GM12878 (cell line): Measurements from ENCODE around the gene SH2D3A. TPM values are rescaled to one million over a fixed set of nuclear protein-coding genes. Genes with fewer than 3 reads are reported as not detected.
A peak's percentile ranks its signal among the peaks of the same experiment; 100 is the strongest.

ENCODE experiments used
- ATAC-seq: fragments of 200-7000 bp; cut with Tn5 transposase; 3 replicates; pipeline ENCODE4 v1.9.1; 2020; ENCODE audit warnings: mild to moderate bottlenecking, moderate library complexity
- BruUV-seq: library from RNA; stranded (reverse); fragments of 400-500 nt; replicated peaks from 2 replicates; lab custom pipeline; 2021; lab: Mats Ljungman, UMichigan
- CTCF ChIA-PET: fragments of 300-600 bp; sonication (Branson Sonifier 250); formaldehyde crosslinking; extraction: SDS; loops from one replicate; lab custom pipeline; 2021; ENCODE audit warnings: inconsistent platforms; lab: Yijun Ruan, JAX
- POLR2A ChIA-PET: fragments of 350-600 bp; formaldehyde crosslinking; extraction: SDS; loops from one replicate; lab custom pipeline; 2021; ENCODE audit warnings: inconsistent platforms; lab: Charles Lee
- RAD21 ChIA-PET: fragments of 300-600 bp; sonication (Branson Sonifier 250); formaldehyde crosslinking; loops from one replicate; lab custom pipeline; 2023; ENCODE audit warnings: antibody characterized with exemption; ENCODE audit not compliant: unreplicated experiment; lab: Charles Lee
- SMC1A ChIA-PET: fragments of 300-600 bp; sonication (Branson Sonifier 250); formaldehyde crosslinking; loops from one replicate; lab custom pipeline; 2023; ENCODE audit not compliant: unreplicated experiment, uncharacterized antibody; lab: Charles Lee
- DNase-seq: peaks from one replicate; pipeline ENCODE4 v3.0.0-alpha.2; 2011; ENCODE audit warnings: low read depth, low spot score
- FAIRE-seq: peaks from 3 replicates; lab custom pipeline; 2011; peaks lifted over from hg19 to GRCh38; lab: Jason Lieb, UNC
- H2AFZ ChIP-seq: 2 replicates; pipeline ENCODE4 v1.6.0; 2011; ENCODE audit warnings: low read depth, low read length, control low read depth; ENCODE audit not compliant: control insufficient read depth
- H3K27ac ChIP-seq: 2 replicates; pipeline ENCODE4 v1.5.1; 2011; ENCODE audit warnings: control low read depth; ENCODE audit not compliant: control insufficient read depth, insufficient read depth
- H3K27me3 ChIP-seq, 2 experiments: replicated peaks in 1 of 2; 2 replicates each; pipeline versions ENCODE4 v1.6.0 to v1.6.1; 2011; ENCODE audit warnings: low read length in 1 of 2; ENCODE audit not compliant: control insufficient read depth in 2 of 2, insufficient read depth in 2 of 2
- H3K36me3 ChIP-seq, 2 experiments: 2 replicates each; pipeline ENCODE4 v1.5.1; 2011; ENCODE audit warnings: low read length in 1 of 2; ENCODE audit not compliant: control insufficient read depth in 2 of 2, insufficient read depth in 2 of 2
- H3K4me1 ChIP-seq: 2 replicates; pipeline ENCODE4 v1.6.1; 2011; ENCODE audit warnings: mild to moderate bottlenecking, low read length, moderate library complexity, mixed read lengths; ENCODE audit not compliant: control insufficient read depth, insufficient read depth
- H3K4me2 ChIP-seq: 2 replicates; pipeline ENCODE4 v1.6.0; 2011; ENCODE audit warnings: control low read depth; ENCODE audit not compliant: control insufficient read depth, insufficient read depth
- H3K4me3 ChIP-seq: fragments of 200-600 bp; sonication (generic); 2 replicates; pipeline ENCODE4 v1.5.1; 2016
- H3K79me2 ChIP-seq: 2 replicates; pipeline ENCODE4 v1.6.0; 2011; ENCODE audit warnings: low read length; ENCODE audit not compliant: control insufficient read depth, insufficient read depth
- H3K9ac ChIP-seq: 2 replicates; pipeline ENCODE4 v1.8.0; 2011; ENCODE audit warnings: low read length, control low read depth, mixed read lengths; ENCODE audit not compliant: control insufficient read depth, insufficient read depth
- H3K9me3 ChIP-seq: replicated peaks from 3 replicates; pipeline ENCODE4 v1.5.1; 2011; ENCODE audit warnings: mild to moderate bottlenecking, low read length; ENCODE audit not compliant: control insufficient read depth, insufficient read depth
- H4K20me1 ChIP-seq: 2 replicates; pipeline ENCODE4 v1.6.0; 2011; ENCODE audit not compliant: control insufficient read depth, insufficient read depth
- CHD2 ChIP-seq: IDR thresholded peaks from 2 replicates; pipeline ENCODE4 v1.6.1; 2011; ENCODE audit warnings: low read depth, low read length, improper control_type of control experiment, borderline replicate concordance
- IKZF2 ChIP-seq, 2 experiments: fragments of 450-650 bp; IDR thresholded peaks; 2 replicates each; pipeline ENCODE4 v1.6.1; 2017; ENCODE audit warnings: mild to moderate bottlenecking in 2 of 2, moderate library complexity in 2 of 2
- SIX5 ChIP-seq: IDR thresholded peaks from 2 replicates; pipeline ENCODE4 v1.6.1; 2011; ENCODE audit warnings: mild to moderate bottlenecking, low read depth, low read length, moderate library complexity; ENCODE audit not compliant: severe bottlenecking
- YY1 ChIP-seq: IDR thresholded peaks from 2 replicates; pipeline ENCODE4 v1.6.1; 2011; ENCODE audit warnings: low read depth, mild to moderate bottlenecking, low read length
- ZNF274 ChIP-seq: IDR thresholded peaks from one replicate; pipeline ENCODE4 v1.8.0; 2011; ENCODE audit not compliant: insufficient read length, insufficient read depth
- ZSCAN29 ChIP-seq: fragments of 450-650 bp; IDR thresholded peaks from 2 replicates; pipeline ENCODE4 v1.6.1; 2017; ENCODE audit warnings: mild to moderate bottlenecking, moderate library complexity
- WGBS: methylation state at CpG from one replicate; pipeline ENCODE4 v1.1.6; 2016; ENCODE audit warnings: low lambda C conversion rate; ENCODE audit not compliant: insufficient replicate concordance, insufficient coverage; ENCODE audit errors: missing lambda C conversion rate; 5-methylcytosine and 5-hydroxymethylcytosine counted together
- in situ Hi-C: fragments of 300-500 bp; cut with MboI; formaldehyde crosslinking; loops from 9 replicates; pipeline ENCODE4 v1.14.3; 2018; ENCODE audit warnings: mixed read lengths
- intact Hi-C: fragments of 100-400 bp; cut with micrococcal nuclease; formaldehyde crosslinking; loops from one replicate; pipeline ENCODE4 v1.14.2; 2022; ENCODE audit not compliant: unreplicated experiment
- polyA plus RNA-seq, 11 experiments: library from polyadenylated mRNA; depleted of rRNA in 4 of 11; unstranded in 6 of 11; stranded (reverse) in 5 of 11; fragments of >200 nt; fragmentation: Nextera tagmentation in 4 of 11; fragmentation: Illumina TruSeq in 1 of 11; extraction: Ambion mirVana in 4 of 11; extraction: Trizol in 1 of 11; gene quantifications; 1 replicate in 1 of 11; 2 replicates in 10 of 11; pipeline versions ENCODE4 v1.2.1 to v1.2.3, GENCODE V29; 2011 to 2016; ENCODE audit warnings: inconsistent platforms in 2 of 11, missing spikeins in 2 of 11, low read depth in 1 of 11
- total RNA-seq, 4 experiments: library from RNA; depleted of rRNA in 3 of 4; stranded (reverse); fragments of >200 nt in 3 of 4; fragmentation: Illumina TruSeq in 1 of 4; extraction: Trizol in 1 of 4; gene quantifications; 2 replicates each; pipeline versions ENCODE4 v1.2.1 to v1.2.3, GENCODE V29; 2013 to 2021
- TF ChIP-seq, protein P1 (sequence below): fragments of 450-650 bp; formaldehyde crosslinking; IDR thresholded peaks from 2 replicates; pipeline ENCODE4 v1.4.0; 2020; ENCODE audit warnings: mild to moderate bottlenecking, moderate library complexity

SH2D3A gene
- total and polyA plus RNA-seq, 10 of the 15 experiments (the other 5 are each of a cell fraction or from before 2014, with no cell fraction given) = 0.77 to 24.4 (median 9.5) TPM

DNA sequence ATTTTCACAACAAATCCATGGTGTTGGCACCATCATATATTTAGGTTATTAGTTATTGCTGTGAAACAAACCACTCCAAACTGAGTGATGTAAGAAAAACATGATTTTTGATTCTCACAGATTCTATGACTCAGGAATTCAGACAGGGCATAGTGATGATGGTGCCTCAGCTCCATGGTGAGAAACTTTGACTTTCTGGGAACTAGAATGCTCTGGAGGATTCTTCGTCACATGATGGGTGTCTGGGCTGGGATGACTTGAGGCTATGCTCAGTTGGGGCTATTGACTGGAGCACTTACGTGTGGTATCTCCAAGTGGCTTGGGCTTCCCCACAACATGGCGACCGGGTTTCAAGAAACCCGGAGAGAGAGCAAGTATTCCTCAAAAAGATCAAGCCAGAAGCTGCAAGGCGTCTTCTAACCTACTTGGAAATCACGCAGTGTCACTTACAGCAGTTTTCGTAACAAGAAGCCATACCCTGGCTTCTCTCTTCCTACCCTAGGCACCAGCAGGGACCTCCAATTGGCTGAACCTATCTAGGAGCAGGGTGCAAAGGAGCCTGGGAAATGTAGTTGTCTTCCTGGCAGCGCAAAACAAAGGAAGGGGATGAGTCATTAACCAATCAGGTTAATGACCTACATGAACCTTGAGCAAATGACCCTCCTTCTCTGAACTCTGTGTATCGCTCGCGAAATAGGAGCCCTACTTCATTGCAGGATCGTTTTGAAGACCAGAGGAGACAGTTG lies 27.6 kb upstream of the SH2D3A start:
- Histone ChIP-seq H4K20me1 (peaks cover 3% of the 10 kb centered on the region; the same call in 1 of the 2 replicates), H3K79me2 (peaks cover 62% of the 10 kb centered on the region), H3K9ac (no peak overlapping the region), H3K36me3 (peaks cover 5 to 6% of the 10 kb centered on the region in 2 experiments; a peak in 3 of 4 replicates), H3K4me3 (no peak overlapping the region), H3K4me1 (peaks cover 5% of the 10 kb centered on the region; the same call in 1 of the 2 replicates), H3K4me2 (no peak overlapping the region), H3K27ac (no peak overlapping the region), H3K27me3 (no peaks in the 10 kb centered on the region), H2AFZ (no peak overlapping the region), H3K9me3 (peaks cover 2% of the 10 kb centered on the region; the same call in 1 of the 3 replicates)
- no peak for DNase-seq
- intact Hi-C loops (no loop called here), in situ Hi-C loops (no loop called here)
- TF ChIP-seq ZSCAN29 = no peak
- TF ChIP-seq SIX5 = peak; percentile 26
- TF ChIP-seq CHD2 = no peak
- TF ChIP-seq ZNF274 = no peak
- TF ChIP-seq IKZF2 (IDR thresholded peaks at IDR 0.05) = no peak
- TF ChIP-seq YY1 = peak; percentile 48
- SMC1A ChIA-PET = interaction anchor here (0.8 kb wide), 1 partner anchor 16 kb away, joined by 3 read pairs; no protein-coding TSS in a partner anchor
- WGBS = 98% methylated on average over 13 of the region's 13 CpGs
- POLR2A ChIA-PET = interaction anchor here (0.5 kb wide), 1 partner anchor 290 kb away, joined by 3 read pairs; no protein-coding TSS in a partner anchor
- FAIRE-seq = no peak
- BruUV-seq = TSS peak; percentile 10
- CTCF ChIA-PET = no interaction called here
- RAD21 ChIA-PET = interaction anchor here (1.0 kb wide), 1 partner anchor 21 kb away, joined by 3 read pairs; no protein-coding TSS in a partner anchor
- no peak for ATAC-seq

DNA sequence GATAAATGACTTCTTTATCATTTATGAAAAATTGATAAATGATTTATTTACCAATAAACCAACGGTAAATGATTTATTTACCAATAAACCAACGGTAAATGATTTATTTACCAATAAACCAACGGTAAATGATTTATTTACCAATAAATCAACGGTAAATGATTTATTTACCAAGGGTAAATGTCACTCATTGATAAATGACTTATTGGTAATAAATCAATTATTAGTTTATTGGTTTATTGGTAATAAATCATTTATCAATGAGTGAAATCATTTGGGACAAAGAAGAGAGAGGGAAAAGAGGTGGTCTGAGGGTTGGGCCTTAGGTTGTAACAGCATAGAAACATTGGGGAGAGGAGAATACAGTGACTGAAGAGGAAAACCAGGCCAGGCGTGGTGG lies 26.7 kb upstream of the SH2D3A start:
- in situ Hi-C loops (no loop called here), intact Hi-C loops (no loop called here)
- Histone ChIP-seq H3K4me3 (no peak overlapping the region), H3K4me2 (no peak overlapping the region), H3K79me2 (peaks cover 58% of the 10 kb centered on the region), H3K9ac (no peak overlapping the region), H3K36me3 (peaks cover 5 to 6% of the 10 kb centered on the region in 2 experiments; a peak in 3 of 4 replicates), H3K27me3 (no peaks in the 10 kb centered on the region), H3K4me1 (no peaks in the 10 kb centered on the region), H4K20me1 (peaks cover 3% of the 10 kb centered on the region; the same call in 1 of the 2 replicates), H3K9me3 (peaks cover 2% of the 10 kb centered on the region; the same call in 1 of the 3 replicates), H2AFZ (no peak overlapping the region), H3K27ac (no peak overlapping the region)
- ChIA-PET RAD21 (no interaction called here), POLR2A (no interaction called here), SMC1A (no interaction called here), CTCF (no interaction called here)
- BruUV-seq = no TSS peak
- DNase-seq (no peak), ATAC-seq (no peak), FAIRE-seq (no peak)
- over 99% methylated on average over 5 of the region's 5 CpGs for WGBS
- TF ChIP-seq, protein P1, sequence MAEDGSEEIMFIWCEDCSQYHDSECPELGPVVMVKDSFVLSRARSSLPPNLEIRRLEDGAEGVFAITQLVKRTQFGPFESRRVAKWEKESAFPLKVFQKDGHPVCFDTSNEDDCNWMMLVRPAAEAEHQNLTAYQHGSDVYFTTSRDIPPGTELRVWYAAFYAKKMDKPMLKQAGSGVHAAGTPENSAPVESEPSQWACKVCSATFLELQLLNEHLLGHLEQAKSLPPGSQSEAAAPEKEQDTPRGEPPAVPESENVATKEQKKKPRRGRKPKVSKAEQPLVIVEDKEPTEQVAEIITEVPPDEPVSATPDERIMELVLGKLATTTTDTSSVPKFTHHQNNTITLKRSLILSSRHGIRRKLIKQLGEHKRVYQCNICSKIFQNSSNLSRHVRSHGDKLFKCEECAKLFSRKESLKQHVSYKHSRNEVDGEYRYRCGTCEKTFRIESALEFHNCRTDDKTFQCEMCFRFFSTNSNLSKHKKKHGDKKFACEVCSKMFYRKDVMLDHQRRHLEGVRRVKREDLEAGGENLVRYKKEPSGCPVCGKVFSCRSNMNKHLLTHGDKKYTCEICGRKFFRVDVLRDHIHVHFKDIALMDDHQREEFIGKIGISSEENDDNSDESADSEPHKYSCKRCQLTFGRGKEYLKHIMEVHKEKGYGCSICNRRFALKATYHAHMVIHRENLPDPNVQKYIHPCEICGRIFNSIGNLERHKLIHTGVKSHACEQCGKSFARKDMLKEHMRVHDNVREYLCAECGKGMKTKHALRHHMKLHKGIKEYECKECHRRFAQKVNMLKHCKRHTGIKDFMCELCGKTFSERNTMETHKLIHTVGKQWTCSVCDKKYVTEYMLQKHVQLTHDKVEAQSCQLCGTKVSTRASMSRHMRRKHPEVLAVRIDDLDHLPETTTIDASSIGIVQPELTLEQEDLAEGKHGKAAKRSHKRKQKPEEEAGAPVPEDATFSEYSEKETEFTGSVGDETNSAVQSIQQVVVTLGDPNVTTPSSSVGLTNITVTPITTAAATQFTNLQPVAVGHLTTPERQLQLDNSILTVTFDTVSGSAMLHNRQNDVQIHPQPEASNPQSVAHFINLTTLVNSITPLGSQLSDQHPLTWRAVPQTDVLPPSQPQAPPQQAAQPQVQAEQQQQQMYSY (CRISPR knock-in tag) = no peak
